HepG2 (cell line): ENCODE data around the gene TAAR5. TPM values are rescaled to one million over a fixed set of nuclear protein-coding genes. Genes with fewer than 3 reads are reported as not detected.

Experiments used
- ARNTL ChIP-seq: sonication (generic); formaldehyde crosslinking; IDR thresholded peaks from 2 replicates; pipeline ENCODE4 v1.4.0; 2020; ENCODE audit warnings: mild to moderate bottlenecking, missing genetic modification reagents
- CSRNP1 ChIP-seq: sonication (generic); formaldehyde crosslinking; IDR thresholded peaks from 2 replicates; pipeline ENCODE4 v1.8.1; 2023; ENCODE audit warnings: mild to moderate bottlenecking, missing genetic modification reagents
- DNMT1 ChIP-seq: sonication (generic); formaldehyde crosslinking; IDR thresholded peaks from 2 replicates; pipeline ENCODE4 v1.5.1; 2020; ENCODE audit warnings: mild to moderate bottlenecking, missing genetic modification reagents
- EED ChIP-seq: sonication (generic); formaldehyde crosslinking; IDR thresholded peaks from 2 replicates; pipeline ENCODE4 v1.5.0; 2020; ENCODE audit warnings: mild to moderate bottlenecking, missing genetic modification reagents
- FOXA3 ChIP-seq: IDR thresholded peaks from 2 replicates; pipeline ENCODE4 v1.6.1; 2016; ENCODE audit warnings: missing genetic modification reagents, missing compliant biosample characterization
- GATAD2A ChIP-seq: IDR thresholded peaks from 2 replicates; pipeline ENCODE4 v1.6.1; 2016
- ISX ChIP-seq: sonication (generic); formaldehyde crosslinking; conservative IDR thresholded peaks from 2 replicates; pipeline ENCODE4 v1.5.0; 2020; ENCODE audit warnings: missing genetic modification reagents
- MAZ ChIP-seq, 2 experiments: sonication (generic) in 1 of 2; formaldehyde crosslinking in 1 of 2; IDR thresholded peaks; 2 replicates each; pipeline versions ENCODE4 v1.5.0 to v1.6.1; 2012 to 2020; ENCODE audit warnings: low read depth in 2 of 2, mild to moderate bottlenecking in 2 of 2, borderline replicate concordance in 1 of 2, improper control_type of control experiment in 1 of 2, low read length in 1 of 2, missing genetic modification reagents in 1 of 2, moderate library complexity in 1 of 2
- NFE2L2 ChIP-seq: fragments of 150-350 bp; IDR thresholded peaks from 2 replicates; pipeline ENCODE4 v1.6.1; 2014; ENCODE audit warnings: low read length
- NFYC ChIP-seq: IDR thresholded peaks from 2 replicates; pipeline ENCODE4 v1.6.1; 2016; ENCODE audit warnings: missing genetic modification reagents, missing compliant biosample characterization
- NPAS2 ChIP-seq: sonication (generic); formaldehyde crosslinking; IDR thresholded peaks from 2 replicates; pipeline ENCODE4 v1.8.0; 2022; ENCODE audit warnings: mild to moderate bottlenecking, missing genetic modification reagents, borderline replicate concordance
- NR2F2 ChIP-seq: IDR thresholded peaks from 2 replicates; pipeline ENCODE4 v1.6.1; 2012; ENCODE audit warnings: low read depth, inconsistent platforms, borderline replicate concordance
- SKIL ChIP-seq: sonication (generic); formaldehyde crosslinking; IDR thresholded peaks from 2 replicates; pipeline ENCODE4 v1.8.0; 2022; ENCODE audit warnings: missing genetic modification reagents, mild to moderate bottlenecking, moderate library complexity, borderline replicate concordance
- SOX6 ChIP-seq, 2 experiments: fragments of 450-650 bp in 1 of 2; sonication (generic) in 1 of 2; formaldehyde crosslinking in 1 of 2; IDR thresholded peaks; 2 replicates each; pipeline versions ENCODE4 v1.4.0 to v1.6.1; 2017 to 2020; ENCODE audit warnings: antibody characterized with exemption in 1 of 2, mild to moderate bottlenecking in 1 of 2, missing genetic modification reagents in 1 of 2
- ZBTB8A ChIP-seq: sonication (generic); formaldehyde crosslinking; IDR thresholded peaks from 2 replicates; pipeline ENCODE4 v1.4.0; 2020; ENCODE audit warnings: mild to moderate bottlenecking, low read depth, missing genetic modification reagents, borderline replicate concordance
- ZEB1 ChIP-seq: IDR thresholded peaks from 2 replicates; pipeline ENCODE4 v1.6.1; 2012; ENCODE audit warnings: mild to moderate bottlenecking, low read depth, inconsistent platforms; ENCODE audit not compliant: insufficient replicate concordance
- ZFP82 ChIP-seq: sonication (generic); formaldehyde crosslinking; IDR thresholded peaks from 2 replicates; pipeline ENCODE4 v1.5.1; 2020; ENCODE audit warnings: mild to moderate bottlenecking, missing genetic modification reagents, borderline replicate concordance
- ZNF292 ChIP-seq: sonication (generic); formaldehyde crosslinking; IDR thresholded peaks from 2 replicates; pipeline ENCODE4 v1.8.1; 2022; ENCODE audit warnings: mild to moderate bottlenecking, low read depth, missing genetic modification reagents, borderline replicate concordance
- ZNF597 ChIP-seq: sonication (generic); formaldehyde crosslinking; IDR thresholded peaks from 2 replicates; pipeline ENCODE4 v1.5.0; 2020; ENCODE audit warnings: missing genetic modification reagents
- ZNF619 ChIP-seq: sonication (generic); formaldehyde crosslinking; IDR thresholded peaks from 2 replicates; pipeline ENCODE4 v1.4.0; 2020; ENCODE audit warnings: mild to moderate bottlenecking, missing genetic modification reagents
- ZSCAN5A ChIP-seq: sonication (generic); formaldehyde crosslinking; IDR thresholded peaks from 2 replicates; pipeline ENCODE4 v1.8.0; 2022; ENCODE audit warnings: mild to moderate bottlenecking, missing genetic modification reagents, borderline replicate concordance
- polyA plus RNA-seq, 8 experiments: library from polyadenylated mRNA; depleted of rRNA in 3 of 8; stranded (reverse) in 7 of 8; unstranded in 1 of 8; fragments of >200 nt; fragmentation: Illumina TruSeq in 4 of 8; extraction: Trizol in 4 of 8; gene quantifications; 2 replicates each; pipeline versions ENCODE4 v1.2.1 to v1.2.3, GENCODE V29; 2011 to 2016; ENCODE audit warnings: low read depth in 4 of 8, missing spikeins in 1 of 8, mixed read lengths in 1 of 8; ENCODE audit not compliant: insufficient read depth in 1 of 8
- total RNA-seq, 5 experiments: library from RNA; depleted of rRNA; stranded (reverse); fragments of >200 nt; fragmentation: Illumina TruSeq; extraction: Trizol; gene quantifications; 2 replicates each; pipeline ENCODE4 v1.2.3, GENCODE V29; 2016; ENCODE audit warnings: low read depth in 1 of 5

TAAR5 gene
- total and polyA plus RNA-seq, 2 of the 13 experiments (the other 11 are each of a cell fraction or from before 2014, with no cell fraction given), result not detected

GRCh38 chr6:132612449-132613108 lies 23.0 kb upstream of the TAAR5 start (continued):
- no peak for TF ChIP-seq ZNF597 (CRISPR knock-in tag)
- peak; percentile 64; the same call in 1 of the 2 replicates for TF ChIP-seq GATAD2A
- TF ChIP-seq ARNTL, result no peak
- no peak for TF ChIP-seq ZSCAN5A (CRISPR knock-in tag)
- TF ChIP-seq NFYC (CRISPR knock-in tag), result no peak
- no peak for TF ChIP-seq ZBTB8A
- no peak for TF ChIP-seq DNMT1
- TF ChIP-seq MAZ (IDR thresholded peaks at IDR 0.05; ENCODE audit: borderline replicate concordance, low read depth, low read length), result no peak
- no peak for TF ChIP-seq MAZ (CRISPR knock-in tag; IDR thresholded peaks at IDR 0.05; ENCODE audit: low read depth)
- no peak for TF ChIP-seq ZNF619 (CRISPR knock-in tag)
- TF ChIP-seq CSRNP1, result no peak
- no peak for TF ChIP-seq ZNF292 (CRISPR knock-in tag)
- no peak for TF ChIP-seq NPAS2 (CRISPR knock-in tag)
- TF ChIP-seq SKIL (CRISPR knock-in tag), result no peak
- TF ChIP-seq NFE2L2, result no peak
- no peak for TF ChIP-seq ZFP82 (CRISPR knock-in tag)
- TF ChIP-seq ISX (CRISPR knock-in tag), result no peak
- no peak for TF ChIP-seq SOX6 (IDR thresholded peaks at IDR 0.05)
- TF ChIP-seq SOX6 (CRISPR knock-in tag; IDR thresholded peaks at IDR 0.05), result 0 out of 2 replicates have a peak, but pooled peaks have one; percentile 11
- TF ChIP-seq NR2F2, result peak; percentile 73; the same call in 1 of the 2 replicates
- TF ChIP-seq ZEB1, result no peak
- peak; percentile 25; the same call in 1 of the 2 replicates for TF ChIP-seq FOXA3 (CRISPR knock-in tag)
- TF ChIP-seq EED (CRISPR knock-in tag), result no peak
